HG02678 (cell line): ENCODE measurements around the gene SLC9A3.

Experiments used
- ATAC-seq: cut with Tn5 transposase; IDR thresholded peaks from one replicate; pipeline ENCODE4 v1.9.1; 2021; ENCODE audit warnings: mild to moderate bottlenecking, moderate library complexity; ENCODE audit not compliant: unreplicated experiment

Gene SLC9A3

DNA sequence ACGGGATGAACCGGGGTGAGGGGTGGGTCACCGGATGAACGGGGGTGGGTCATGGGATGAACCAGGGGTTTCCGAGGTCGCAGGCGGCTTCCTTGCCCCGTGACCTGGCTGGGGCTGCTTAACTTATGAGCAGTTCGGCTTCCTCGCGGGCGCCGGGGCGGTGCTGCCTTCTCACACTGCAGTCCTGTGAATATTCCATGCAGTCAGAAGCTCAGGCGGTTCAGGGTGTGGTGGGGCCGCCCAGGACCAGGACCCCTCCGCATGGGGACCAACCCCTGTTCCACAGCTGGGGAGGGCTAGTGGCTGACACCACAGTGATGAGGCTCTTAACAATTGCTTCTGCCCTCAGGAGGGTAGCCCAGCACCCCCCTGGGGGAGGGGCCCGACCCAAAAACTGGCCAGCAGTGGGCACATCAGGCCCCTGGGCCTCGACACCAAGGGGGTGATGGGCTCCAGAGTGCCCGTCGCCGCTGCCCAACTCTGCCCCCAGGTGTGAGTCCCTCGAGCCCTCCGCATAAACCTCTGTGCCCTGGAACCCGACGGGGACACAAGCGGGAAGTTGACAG is 30.9 kb upstream of the SLC9A3 start:
- ATAC-seq: no peak

DNA sequence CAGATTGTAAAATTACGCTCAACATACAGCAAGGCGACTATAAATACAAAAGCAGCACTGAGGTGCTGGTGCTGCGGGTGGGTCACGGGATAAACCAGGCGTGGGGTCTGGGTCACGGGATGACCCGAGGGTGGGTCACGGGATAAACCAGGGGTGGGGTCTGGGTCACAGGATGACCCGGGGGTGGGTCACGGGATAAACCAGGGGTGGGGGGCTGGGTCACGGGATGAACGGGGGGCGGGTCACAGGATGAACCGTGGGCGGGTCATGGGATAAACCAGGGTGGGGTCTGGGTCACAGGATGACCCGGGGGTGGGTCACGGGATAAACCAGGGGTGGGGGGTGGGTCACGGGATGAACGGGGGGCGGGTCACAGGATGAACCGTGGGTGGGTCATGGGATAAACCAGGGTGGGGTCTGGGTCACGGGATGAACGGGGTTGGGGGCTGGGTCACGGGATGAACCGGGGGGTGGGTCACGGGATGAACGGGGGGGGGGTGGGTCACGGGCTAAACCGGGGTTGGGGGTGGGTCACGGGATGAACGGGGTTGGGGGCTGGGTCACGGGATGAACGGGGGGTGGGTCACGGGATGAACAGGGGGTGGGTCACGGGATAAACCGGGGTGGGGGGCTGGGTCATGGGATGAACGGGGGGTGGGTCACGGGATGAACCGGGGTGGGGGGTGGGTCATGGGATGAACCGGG is 30.2 kb upstream of the SLC9A3 start:
- ATAC-seq: no peak

DNA sequence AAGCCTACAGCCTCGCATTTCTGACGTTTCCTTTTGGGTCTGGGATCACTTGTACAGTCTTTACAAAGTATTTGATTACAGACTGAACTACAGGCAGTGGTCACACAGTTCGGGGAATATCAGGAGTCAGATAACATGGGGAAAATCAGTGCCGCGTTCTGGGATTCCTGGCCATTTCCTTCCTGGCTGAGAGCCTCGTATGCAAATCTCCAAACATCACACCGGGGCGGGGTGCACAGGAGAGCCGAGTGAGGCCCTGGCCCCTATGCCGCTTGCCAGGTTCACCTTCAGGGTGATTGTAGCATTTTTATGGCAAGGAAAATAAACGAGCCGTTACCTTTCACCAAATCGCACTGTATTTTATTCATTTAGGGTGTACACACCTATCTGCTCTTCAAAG is 29.6 kb upstream of the SLC9A3 start:
- no peak for ATAC-seq

DNA sequence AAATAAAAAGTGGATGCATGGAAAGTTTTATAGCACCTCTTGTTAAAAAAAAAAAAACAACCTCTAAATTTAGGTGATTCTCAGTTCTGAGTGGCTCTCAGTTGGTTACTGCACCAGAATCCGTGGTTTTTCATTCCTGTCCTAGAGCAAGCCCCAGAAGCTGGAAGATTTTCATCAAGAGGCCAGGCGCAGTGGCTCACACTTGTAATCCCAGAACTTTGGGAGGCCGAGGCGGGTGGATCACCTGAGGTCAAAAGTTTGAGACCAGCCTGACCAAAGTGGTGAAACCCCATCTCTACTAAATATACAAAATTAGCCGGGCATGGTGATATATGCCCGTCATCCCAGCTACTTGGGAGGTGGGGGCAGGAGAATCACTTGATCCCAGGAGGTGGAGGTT is 27.2 kb upstream of the SLC9A3 start:
- no peak for ATAC-seq

DNA sequence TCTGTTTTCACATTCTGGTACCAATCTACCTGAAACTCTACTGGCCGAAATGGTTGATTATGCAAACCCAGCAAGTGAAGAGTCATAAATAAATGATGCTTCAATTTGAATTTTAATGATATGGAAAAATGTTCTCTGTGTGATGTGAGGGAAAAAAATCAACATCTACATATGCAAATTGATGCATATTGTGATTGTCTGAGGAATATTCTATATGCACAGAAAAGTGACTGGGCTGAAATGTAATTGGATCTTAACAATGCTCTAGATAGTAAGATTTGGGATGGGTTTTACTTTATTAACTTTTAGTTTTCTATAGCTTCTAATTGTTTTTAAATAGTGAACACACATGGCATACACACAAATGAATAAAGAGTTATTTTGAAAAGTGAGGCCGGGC is 25.0 kb upstream of the SLC9A3 start:
- no peak for ATAC-seq

DNA sequence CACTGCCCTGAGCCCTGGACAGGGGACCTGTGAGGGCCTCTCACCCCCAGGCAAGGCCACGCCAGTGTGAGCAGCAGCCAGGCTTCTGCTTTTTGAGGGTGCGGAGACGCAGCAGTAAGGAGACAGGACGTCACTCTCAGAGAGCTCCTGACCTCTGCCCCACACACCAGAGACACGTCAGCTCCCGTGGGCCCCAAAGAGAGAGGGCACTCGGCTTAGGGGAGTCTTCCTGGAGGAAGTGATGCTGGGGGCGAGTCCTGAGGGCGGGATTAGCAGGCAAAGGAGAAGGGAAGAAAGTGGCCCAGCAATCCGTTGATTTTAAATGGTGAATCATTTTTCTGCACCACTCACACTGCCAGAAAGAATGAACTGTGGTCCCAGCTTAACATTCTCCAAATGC is 24.0 kb upstream of the SLC9A3 start:
- ATAC-seq: no peak

DNA sequence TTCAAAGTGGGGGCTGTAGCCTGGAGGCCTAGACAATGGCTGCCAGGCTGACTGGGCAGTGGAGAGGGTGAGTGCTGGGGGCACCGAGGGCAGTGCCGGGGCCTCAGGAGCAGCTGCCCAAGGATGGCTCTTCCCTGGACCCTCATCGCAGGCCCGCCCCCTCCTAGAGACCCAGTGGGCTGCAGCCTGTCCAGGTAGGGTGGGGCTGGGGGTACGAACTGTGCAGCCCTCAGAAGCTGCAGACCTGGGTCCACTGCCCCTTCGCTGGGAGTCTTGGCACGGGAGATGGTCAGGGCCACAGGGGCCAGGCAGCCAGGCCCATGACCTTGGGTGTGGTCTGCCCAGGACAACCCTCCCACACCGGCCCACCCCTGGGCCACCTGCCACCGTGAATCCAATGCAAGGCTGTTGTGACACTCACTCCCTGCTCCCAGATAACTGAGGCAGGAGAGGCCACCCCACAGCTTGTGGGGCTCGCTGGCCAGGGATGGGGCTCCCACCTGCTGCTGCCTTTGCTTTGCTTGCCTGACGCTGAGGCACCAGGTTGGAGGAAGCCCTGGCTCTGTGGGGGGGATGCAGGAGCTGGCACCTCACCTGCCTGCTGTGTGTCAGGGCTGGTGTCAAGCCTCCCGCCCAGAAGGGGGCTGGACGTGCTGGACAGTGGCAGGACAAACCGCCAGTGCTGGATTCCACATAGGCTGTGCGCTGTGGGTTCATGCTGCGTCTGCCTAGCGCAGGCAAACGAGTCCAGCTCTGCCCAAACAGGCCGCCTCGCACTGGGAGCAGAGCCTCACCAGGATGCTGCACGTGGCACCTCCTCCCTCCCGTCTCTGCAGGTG is 23.1 kb upstream of the SLC9A3 start:
- no peak for ATAC-seq

DNA sequence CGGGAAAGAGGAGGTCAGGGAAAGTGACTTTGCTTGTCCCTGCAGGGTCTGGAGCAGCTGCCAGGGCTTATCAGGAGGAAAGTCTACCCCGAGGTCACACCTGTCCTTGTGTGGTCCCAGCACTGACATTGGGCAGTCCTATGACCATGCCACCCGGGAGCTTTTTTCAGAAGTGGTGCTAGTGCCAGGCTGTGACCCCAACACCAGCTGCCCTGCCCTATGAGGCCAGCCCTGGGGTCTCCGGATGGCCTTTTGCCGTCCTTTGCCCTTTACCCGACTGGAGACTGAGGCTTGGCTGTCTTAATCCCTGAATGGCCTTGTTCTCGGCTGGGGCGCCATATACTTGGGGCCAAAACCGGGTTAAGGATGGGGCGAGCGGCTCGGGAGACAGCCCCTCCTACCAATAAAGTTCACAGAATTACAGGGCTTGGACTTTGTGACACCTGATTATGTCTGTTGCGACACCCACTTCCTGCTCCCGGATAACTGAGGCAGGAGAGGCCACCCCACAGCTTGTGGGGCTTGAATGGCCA is 22.2 kb upstream of the SLC9A3 start:
- ATAC-seq: no peak

DNA sequence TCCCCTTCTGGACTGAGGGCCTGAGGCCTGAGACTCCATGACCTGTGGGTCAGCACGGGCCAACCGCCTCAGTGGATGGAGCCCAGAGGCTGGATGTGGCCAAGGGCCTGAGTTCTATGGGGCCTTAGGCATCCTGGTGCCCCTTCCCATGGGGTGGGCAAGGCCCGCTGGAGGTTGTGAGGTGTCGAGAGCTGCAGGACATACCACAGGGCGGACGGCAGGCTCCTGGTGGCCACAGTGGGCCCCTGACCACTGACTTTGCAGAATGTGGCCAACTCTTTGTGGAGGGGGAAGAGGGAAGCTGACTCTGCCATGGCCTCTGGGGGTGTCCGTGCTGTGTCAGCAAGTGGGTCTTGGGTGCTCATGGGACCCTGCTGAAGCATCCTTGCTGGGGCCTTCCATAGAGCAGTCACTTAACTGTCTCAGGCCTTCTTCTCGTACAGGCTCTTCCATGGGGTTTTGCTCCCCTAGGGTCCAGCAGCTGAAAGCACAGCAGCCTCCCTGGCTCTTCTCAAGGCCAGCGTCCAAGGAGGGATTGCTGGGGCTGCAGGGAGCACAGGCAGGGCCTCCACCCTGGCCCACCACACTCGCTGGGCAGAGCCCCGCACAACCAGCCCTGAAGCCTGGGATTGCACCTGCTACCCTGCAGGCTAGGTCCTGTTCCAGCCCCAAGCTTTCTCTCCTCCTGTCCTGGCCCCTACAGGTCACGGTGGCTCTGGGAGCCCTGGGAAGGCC is 21.6 kb upstream of the SLC9A3 start:
- no peak for ATAC-seq

DNA sequence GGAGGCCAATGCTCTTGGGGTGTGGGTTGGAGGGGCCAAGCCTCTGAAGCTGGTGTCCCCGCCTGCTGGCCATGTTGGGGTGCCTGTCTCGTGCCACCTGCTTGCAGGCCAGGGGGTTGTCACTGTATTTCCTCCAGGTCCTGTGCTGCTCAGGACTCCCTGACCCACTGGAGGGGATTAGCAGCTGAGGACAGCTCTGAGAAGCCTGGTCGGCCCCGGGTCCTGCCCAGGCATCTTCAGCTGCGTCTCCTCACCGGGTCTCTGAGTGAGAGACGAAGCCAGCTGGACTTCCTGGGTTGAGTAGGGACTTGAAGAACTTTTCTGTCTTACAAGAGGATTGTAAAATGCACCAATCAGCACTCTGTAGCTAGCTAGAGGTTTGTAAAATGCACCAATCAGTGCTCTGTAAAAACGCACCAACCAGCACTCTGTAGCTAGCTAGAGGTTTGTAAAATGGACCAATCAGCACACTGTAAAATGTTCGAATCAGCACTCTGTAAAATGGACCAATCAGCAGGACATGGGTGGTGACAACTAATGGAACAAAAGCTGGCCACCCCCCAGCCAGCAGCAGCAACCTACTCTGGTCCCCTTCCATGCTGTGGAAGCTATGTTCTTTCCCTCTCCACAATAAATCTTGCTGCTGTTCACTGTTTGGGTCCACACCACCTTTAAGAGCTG is 20.6 kb upstream of the SLC9A3 start:
- no peak for ATAC-seq

DNA sequence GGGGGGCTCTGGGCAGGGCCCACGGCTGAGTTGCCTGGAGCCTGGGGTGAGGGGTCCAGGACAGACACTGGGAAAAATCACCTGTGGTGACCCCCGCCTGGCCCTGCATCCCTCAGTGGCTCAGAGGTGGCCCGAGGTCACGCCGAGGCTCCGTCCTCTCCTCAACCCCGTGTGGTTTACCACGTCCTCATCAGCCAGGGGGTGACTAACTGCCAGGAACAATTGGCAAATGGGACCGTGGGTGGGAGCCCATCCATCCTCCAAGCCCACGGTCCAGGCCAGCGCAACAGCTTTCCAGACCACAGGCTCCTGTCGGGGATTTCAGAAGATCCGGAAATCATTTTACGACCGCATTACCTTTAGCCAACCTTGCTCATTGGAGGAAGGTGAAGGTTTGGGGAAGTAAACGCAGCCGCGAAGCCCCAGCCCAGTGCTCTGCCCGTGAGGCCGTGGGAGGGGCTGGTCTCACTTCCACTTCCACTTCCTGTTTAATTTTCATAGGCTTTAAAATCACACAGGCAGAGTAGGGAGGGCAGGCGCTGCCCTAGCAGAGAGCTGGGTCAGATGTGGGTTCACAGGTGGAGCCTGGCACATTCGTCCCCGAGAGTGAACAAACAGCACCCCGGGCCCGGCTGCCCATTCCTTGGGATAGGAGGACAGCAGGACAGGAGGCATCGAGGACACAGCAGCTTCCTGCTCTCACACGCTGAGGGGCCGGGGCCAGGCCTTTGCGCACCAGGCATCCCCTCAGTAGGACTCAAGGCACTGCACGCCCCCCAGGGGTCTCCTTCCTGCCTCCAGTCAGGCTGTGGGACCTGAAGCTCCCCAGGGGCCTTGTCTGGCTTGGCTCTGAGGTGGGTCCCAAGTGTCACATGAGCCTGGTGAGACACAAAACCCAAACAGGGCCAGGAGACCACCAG is 19.8 kb upstream of the SLC9A3 start:
- peak; percentile 94 for ATAC-seq

DNA sequence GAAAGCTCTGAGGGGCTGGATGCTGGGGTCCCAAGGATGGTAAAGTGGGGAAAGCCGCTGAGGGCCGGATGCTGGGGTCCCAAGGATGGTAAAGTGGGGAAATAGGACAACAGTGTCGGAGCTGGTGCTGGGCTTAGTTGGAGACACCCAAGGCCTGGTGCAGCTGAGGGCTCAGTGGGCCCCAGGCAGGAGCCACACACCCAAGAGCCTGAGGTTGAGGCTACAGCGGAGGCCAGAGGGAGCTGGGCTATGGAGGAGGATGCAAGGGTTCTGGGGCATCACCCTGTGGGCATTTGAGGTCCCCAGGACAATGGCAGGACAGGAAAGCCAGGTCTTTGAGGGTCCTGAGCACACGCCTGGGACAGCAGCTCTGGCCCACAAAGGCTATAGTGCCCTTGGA is 19.1 kb upstream of the SLC9A3 start:
- ATAC-seq: no peak

DNA sequence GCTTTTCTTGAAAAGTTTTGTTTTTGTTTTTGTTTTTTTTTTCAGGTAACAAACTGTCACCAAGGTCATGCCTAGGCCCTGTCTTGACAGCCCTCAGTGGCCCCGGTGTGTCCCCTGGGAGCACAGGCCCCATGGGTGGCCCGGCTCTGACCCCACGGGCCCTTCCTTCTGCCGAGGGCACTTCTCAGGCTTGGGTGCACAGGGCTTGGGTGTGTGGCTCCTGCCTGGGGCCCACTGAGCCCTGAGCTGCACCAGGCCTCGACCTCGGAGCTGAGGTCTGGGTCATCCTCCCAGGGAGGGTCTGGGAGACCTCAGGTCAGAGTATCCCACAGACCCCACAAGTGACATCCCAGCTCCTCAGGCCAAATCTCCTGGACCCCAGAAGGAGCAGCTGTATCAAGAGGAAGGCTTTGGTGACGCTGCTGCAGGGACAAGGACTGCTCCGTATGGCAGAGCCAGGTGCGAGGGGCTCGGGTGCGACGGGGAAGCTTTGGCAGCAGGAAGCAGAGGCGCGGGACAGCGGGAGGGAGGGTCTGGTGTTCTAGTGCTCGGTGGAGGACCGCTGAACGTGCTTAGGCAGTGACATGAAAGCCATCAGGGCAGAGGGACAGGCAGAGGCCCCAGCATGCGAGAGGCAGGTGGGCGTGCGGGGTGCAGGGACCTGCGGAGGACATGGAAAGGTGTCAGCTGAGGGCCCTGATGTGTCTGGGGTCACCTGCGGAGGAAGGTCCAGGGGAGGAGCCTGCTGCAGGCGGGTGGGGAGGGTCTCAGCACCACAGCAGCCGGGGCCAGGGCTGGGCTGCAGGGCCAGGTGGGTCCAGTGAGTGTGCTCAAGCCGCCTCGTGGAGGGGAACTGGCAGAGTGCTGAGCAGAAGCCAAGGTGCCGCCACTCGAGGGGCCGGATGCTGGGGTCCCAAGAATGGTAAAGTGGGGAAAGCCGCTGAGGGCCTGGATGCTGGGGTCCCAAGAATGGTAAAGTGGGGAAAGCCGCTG is 18.4 kb upstream of the SLC9A3 start:
- ATAC-seq: no peak

DNA sequence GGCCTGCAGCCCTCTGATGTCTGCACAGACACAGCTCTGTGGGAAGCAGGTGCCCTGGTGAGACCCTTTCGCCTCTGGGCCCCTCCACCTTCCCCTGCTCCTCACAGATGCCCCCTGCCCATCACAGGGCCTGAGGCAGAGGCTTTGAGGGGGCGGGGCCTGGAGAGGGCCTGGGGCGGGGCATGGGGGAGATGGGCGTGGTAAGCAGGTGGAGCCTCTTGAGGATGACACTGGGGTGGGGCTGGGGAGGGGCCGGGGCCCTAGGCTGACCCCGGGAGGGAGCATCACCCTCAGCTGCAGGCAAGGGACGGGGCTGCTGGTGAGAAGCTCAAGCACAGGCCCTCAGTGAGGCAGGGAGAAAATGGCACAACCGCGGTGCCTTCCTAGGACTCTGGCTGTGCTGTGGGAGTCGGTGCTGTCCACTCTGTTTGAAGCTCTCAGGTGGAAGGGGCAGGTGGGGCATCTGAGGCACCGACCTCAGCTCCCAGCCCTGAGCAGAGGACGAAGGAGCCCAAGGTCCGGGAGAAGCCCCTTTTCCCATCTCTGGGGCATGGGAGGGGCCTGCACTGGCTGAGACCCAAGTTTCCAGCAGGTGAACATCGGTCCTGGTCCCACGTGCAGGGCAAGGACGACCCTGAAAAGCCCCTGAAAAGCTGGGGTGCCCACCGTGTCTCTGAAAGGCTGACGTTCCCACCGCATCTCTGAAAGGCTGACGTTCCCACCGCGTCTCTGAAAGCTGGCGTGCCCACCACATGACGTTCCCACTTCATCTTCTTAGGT is 17.5 kb upstream of the SLC9A3 start:
- ATAC-seq: no peak

DNA sequence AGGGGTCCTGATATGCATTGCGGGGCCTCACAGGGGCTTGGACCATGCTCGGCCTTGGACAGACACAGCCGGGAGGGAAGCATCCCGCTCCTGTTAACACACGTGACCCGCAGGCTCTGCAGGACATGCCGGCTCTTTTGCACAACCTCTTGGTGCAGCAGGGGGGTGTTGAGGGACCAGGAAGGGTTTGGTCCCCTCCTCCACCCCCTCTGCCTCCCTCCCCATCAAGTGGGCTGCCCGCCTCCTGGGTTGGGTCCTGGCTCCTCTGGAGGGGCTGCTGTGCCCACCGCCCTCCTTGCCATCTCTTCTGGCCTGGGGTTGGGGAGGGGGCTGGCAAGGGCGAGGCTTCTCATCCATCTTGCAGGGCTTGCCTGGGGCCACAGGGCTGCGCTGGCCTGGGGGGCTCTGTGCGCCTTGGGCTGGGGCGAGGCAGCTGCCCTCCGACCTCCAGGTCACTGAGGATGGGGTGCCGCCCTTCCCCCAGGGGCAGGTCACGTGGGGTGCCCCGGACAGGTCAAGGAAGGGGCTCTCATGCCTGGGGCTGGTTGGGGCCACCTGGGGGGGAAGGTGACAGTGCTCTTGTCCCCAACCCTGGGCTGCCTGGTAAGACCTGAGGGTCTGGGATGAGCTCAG is 16.8 kb upstream of the SLC9A3 start:
- no peak for ATAC-seq

DNA sequence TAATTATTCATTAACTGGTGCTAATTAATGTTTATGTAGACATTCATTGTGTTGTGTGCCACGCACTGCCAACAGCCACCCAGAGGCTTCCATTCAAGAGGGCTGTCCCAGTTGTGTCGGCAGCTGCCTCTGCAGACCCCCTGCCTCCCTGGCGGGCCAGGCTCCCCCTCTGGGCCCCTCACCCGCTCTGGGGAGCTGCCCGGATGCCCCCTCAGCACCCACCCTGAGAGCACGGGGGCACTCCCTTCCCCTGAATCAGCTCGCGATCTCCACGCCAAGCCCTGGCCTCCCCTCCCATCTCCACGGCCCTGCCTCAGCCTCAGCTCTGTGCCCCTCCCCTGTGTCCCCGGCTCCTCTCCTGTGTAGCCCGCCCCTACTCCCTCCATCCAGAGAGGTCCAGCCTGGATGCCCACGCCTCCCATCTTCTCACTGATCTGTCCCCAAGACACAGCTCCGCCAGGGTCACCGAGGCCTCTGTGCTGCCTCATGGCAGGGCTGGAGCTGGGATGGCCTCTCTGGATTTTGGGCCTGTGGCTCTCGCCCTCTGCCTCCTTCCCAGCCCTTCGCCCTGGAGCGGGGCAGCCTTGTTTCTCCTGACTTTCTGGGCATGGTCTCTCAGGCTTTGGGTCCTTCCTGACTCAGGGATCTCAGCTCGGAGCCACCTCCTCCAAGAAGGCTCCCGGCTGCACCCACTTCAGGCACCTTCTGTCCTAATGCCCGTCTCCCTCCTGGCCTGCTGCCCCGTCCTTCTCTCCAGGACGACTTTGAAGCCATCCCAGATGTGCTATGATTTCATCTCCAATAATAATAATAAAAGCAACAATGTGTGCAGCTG is 16.0 kb upstream of the SLC9A3 start:
- no peak for ATAC-seq
